ENCODE results near the gene RBM28.
"Not testable (repeated sequence)": the region's sequence is repeated elsewhere in the genome, so short reads cannot be mapped to it uniquely, and the experiment has no call there.

RBM28 gene

DNA sequence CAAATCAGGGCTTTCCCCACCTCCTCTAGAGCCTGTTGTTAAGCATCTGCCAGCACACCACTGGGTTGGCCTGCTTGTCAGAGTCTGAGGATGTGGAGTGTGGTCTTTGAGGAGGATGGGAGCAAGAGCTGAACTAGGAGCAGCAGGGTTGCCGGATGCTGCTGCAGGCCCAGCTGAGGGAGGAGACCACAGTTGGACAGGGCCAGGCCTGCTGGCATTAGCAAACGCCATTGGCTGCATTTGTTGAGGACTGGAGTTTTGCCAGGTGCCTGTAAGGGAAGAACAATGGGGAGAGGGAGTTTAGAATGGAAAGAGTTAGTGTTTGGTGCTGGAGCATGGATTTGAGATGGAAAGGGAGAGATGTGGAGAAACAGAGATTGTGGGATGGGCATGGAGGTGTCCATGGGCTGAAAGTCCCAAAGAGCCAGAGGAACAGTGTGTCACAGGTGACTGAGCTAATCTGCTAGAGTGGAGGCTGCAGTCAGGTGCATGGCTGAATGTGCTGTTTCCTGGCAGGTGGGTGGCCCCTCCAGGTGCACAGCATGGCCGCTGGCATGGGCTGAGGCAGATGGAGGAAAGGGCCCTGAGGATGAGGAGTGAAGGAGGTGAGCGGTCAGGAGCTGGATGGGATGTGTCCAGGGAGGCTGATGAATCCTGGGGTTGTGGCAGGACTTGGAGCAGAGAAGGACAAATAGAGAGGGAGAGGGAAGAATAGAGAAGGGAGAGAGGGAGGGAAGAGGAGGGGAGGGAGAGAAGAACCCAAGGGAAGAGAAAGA lies 61.9 kb downstream of the RBM28 start:
- DNase-seq (ENCODE audit: low read depth): no peak

DNA sequence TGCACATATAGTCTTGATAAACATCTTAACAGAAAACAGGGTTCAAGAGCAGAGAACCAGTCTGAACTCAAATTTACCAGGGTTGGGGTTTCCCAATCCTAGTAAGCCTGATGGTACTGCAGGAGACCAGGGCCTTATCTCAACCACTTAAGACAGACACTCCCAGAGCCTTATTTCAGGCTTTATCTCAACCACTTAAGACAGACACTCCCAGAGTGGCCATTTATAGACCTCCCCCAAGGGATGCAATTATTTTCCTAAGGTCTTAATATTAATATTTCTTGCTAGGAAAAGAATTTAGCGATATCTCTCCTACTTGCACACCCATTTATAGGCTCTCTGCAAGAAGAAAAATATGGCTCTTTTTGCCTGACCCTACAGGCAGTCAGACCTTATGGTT lies 63.3 kb downstream of the RBM28 start:
- DNase-seq (ENCODE audit: low read depth): not testable (repeated sequence)

DNA sequence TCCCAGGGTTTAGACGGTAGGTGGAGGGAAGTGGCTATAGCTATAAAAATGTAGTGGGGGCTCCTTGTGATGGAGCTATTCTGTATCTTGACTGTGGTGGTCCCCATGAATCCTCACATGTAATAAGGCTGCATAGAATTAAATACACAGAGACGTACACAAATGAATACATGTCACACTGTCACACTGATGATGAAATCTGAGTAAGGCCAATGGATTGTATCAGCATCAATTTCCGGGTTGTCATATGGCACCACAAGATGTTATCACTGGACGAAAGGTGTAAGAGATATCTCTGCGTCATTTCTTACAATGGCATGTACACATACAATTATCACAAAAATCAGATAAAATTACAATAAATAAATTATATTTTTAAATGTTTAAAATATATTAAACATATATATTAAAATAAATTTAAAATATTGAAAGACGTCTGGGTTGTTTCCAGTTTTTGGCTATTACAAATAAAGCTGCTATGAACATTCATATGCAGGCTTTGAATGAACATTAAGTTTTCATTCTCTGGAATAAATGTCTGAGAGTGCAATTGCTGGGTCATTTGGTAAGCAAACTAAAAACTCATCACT lies 64.5 kb downstream of the RBM28 start:
- no peak for DNase-seq (ENCODE audit: low read depth)

DNA sequence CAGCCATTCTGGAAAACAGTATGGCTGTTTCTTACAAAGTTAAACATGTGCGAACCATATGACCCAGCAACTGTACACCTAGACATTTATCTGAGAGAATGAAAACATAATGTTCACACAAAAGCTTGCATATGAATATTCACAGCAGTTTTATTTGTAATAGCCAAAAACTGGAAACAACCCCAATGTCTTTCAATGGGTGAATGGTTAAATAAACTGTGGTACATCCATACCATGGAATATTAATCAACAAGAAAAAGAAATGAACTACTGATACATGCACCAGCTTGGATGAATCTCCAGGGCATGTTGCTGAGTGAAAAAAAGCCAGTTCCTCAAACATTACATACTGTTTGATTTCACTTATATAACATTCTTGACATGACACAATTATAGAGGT lies 65.3 kb downstream of the RBM28 start:
- DNase-seq (ENCODE audit: low read depth): no peak

DNA sequence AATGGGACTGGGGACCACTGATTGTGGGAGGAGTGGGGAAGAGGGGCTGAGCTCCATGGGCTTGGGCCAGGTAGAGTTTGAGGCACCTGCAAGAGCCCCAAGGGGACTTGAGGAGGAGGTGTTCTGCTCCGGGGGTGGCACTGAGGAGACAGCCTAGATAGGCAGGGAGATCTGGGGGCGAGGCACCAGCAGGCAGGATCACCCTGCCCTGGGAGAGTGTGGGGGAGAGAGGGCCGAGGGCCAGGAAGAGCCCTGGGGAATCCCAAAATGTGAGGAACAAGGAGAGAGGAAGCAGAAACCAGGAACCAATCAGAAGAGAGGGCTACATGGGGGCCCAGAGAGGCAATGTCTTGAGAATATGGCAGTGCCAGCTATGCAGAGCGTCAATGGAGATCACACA lies 68.0 kb downstream of the RBM28 start:
- DNase-seq (ENCODE audit: low read depth): no peak

DNA sequence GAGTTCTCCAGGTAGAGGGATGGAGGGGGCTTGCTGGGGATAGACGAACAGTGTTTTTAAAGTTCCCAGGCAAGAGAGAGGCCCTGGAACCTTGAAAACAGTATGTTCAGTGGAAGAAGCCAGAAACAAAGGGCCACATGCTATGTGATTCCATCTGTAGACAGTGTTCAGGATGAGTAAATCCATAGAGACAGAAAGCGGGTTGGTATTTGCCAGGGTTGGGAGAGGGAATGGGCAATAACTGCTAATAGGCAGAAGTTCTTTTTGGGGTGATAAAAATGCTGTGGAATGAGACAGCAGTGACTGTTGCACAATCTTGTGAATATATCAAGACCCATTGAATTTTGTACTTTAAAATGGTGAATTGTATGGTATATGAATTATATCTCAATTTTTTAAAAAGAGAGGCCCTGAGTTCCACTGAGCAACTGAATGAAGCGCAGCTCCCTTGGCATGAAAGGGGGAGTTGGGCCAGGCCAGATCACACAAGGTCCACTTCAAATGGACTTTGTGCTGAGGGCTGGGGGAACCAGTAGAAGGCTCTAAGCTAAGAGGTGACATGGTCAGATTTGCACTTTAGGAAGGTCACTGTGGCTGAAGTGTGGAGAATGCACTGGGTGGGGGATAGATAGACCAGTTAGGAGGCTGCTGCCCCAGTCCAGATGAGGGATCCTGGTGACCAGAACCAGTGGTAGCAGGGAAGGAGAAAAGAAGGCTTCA lies 68.7 kb downstream of the RBM28 start:
- DNase-seq (ENCODE audit: low read depth): no peak

DNA sequence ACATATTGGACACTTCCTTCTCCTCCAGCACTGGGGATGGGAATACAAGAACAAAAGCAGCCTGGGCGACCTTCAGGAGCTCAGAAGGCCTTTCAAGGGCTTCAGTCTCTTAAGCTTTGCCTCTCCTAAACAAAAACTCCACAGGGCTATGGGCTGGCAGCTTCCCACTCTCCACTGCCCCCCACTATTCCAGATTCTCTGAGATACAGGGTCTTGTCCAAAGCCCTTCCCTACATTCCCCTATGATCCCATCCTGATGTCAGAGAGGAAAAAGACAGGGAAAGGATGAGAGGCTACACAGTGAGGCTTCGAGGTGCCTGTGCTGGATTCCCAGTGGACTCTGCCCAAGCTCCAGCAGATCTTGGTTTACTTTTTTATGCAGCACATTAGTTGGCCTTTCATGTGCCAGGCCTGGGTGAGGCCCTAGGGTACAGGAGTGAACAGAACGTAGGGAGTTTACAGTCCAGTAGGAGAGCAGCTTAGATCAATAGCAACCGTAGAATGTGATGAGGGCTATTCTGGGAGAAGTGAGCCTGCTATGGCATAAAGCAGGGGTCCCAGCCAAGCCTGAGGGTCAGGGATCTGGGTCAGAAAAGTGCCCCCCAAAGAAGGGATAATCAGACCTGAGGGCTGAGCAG lies 69.3 kb downstream of the RBM28 start:
- DNase-seq (ENCODE audit: low read depth): no peak

DNA sequence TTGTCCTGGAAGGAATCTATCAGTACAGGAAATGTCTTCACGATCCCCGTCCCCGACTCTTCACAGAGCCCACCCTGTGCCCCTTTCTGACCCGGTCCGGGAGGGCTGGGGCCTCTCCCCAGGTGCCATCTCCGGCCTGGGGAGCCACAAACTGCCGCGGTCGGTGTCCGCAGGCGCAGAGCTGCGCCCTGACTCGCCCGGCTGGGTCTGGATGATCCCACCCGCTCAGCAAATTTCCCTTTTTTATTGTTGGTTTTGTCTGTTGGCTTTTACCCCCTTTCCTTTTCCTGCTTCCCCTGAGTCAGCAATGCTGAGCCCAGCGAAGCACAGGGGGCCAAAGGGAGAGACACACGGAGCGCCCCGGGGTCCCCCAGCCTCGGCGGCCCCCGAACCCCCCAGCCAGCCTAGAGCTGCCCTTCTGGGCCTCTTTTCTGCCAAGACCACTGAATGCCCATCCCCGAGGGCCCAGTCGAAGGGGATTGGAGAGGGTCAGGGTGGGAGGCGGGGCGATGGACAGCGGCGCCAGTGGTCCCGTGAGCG lies 71.7 kb downstream of the RBM28 start:
- DNase-seq (ENCODE audit: low read depth): no peak

DNA sequence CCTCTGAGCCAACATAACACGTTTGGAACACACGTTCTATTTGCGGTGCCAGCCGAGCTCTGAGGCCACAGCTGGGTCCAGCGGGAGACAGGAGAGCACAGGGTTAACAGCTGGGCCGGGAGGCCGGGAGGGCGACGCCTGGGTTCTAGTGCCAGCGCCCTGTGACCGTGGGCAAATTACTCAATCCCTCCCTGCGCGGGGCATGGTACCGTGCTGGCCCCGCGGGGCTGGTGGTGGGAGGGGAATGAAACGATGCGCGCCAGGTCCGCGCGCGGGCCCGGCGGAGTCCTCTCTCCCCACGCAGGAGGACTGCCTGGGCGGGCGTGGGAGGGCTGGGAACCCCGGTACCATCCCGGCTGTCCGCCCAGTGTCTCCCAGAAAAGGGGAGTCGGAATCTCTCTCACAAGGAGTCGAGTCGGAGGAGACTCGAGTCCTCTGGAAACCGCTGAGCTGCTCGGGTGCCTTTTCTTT lies 72.2 kb downstream of the RBM28 start:
- DNase-seq (ENCODE audit: low read depth): no peak

DNA sequence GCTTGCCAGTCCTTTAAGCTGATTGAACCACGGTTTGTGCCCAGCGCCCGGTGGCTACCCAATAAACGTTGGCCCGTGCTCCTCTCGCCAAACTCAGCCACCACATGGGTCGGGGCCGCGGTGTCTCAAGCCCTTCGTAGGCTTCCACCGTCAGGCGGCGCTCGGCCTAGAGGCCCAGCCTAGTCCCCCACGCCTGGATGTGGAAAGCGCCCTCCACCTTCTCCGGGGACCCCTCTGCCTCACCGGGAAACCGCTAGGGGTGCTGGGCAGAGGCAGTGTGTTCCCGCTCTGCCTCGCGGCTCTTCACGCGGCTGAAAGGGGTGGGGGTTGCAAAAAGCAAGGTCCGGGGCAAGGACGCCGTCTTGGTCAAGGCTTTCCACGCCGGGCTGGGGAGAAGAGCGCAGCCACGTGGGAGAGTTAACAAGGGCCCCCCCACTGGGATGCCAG lies 72.9 kb downstream of the RBM28 start:
- DNase-seq (ENCODE audit: low read depth): no peak

DNA sequence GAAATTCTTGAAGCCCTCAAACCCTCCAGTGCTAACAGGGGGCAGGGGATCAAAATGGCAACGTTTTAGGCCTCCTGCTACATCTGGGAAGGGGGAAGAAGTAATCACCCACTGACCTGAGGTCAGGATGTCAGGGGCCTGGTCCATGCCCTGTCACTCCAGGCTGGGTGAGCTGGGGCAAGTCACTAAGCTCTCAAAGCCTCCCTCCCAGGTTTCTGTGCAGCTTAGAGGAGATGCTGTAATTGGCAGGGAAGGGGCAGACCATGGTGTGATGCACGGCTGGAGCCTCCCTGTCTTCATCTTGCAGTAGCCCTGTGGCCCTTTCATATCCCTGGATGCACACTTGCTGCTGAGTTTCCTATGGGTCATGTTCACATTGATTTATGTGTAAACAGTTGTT lies 75.5 kb downstream of the RBM28 start:
- DNase-seq (ENCODE audit: low read depth): no peak

DNA sequence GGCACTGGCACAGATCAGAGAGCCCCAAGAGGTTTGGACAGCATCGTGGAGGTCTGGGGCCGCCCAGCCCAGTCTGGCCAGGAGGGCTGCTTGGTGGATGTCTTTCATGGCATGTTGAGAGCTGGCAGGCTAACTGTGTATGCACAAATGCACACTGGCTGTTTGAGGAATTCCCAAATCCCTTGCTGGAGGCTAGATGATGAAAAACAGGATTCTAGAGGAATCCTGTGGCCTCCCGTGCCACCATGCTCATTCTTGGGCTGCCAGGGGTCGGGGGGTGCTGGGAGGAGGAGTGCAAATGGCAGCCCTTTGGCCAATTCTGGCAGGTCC lies 76.1 kb downstream of the RBM28 start:
- DNase-seq (ENCODE audit: low read depth): no peak

DNA sequence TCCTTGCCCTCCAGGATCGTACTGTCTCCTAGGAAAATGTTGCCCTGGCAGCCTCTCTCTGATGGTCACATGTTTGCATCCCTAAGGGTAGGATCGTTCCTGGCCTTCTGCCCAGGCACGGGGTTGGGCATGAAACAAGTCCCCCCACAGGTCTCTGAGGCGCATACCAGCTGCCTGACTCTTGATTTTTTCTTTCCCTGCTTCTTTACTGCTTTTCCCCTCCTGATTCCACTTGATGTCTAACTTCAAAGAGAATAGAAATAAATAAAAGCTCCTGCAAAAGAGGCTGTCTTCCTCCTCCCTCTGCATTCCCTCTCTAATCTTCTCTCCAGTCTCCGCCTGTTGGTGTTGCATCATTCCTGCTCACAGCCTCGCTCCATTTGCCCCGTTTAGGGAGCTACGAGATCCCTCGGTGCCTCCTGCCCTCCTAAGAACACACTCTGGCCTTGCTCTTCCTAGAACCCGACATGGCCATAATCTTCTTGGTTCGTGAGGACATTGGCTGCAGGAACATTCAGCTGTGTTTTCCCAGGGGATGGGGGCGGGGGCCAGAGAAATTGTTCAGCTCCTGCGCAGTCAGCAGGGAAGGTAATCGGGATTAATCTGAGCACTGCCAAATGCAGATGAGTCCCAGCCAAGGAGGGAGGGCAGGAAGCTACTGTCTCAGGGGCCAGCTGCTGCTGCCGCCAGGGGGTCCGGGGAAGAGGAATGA lies 76.7 kb downstream of the RBM28 start:
- DNase-seq (ENCODE audit: low read depth): no peak

DNA sequence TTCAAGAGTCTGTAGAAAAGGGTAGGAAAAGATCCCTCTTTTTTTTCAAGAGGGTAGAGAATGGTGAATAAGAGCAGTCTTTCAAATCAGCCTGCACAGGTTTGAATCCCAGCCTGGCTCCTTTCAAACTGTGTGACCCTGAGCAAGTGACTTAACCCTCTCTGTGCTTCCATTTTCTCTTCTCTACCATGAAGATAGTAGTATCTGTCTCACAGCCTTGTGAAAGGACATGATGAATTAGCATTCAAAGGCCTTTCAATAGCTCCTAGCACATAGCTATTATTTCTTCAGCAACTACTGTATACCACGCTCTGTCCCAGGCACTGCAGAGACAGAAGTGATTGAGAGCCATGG lies 77.2 kb downstream of the RBM28 start:
- DNase-seq (ENCODE audit: low read depth): no peak

DNA sequence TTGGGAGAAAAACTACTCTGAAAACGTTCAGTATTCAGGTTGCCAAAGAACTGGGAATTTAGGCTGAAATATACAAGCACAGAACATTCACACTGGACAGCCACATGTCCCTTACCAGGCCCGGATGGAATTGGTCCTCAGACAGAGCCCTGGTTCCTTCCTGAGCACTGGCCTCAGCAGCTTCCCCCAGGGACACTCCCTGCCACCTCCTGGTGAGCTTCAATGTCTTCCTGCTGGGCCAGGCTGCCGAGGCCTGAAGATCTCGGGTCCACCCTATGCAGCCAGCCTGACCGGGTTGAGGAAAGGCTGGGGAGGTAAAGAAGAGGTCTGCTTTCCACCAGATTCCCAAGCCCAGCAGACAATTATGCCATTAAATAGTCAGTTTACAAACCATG lies 77.8 kb downstream of the RBM28 start:
- DNase-seq (ENCODE audit: low read depth): no peak

DNA sequence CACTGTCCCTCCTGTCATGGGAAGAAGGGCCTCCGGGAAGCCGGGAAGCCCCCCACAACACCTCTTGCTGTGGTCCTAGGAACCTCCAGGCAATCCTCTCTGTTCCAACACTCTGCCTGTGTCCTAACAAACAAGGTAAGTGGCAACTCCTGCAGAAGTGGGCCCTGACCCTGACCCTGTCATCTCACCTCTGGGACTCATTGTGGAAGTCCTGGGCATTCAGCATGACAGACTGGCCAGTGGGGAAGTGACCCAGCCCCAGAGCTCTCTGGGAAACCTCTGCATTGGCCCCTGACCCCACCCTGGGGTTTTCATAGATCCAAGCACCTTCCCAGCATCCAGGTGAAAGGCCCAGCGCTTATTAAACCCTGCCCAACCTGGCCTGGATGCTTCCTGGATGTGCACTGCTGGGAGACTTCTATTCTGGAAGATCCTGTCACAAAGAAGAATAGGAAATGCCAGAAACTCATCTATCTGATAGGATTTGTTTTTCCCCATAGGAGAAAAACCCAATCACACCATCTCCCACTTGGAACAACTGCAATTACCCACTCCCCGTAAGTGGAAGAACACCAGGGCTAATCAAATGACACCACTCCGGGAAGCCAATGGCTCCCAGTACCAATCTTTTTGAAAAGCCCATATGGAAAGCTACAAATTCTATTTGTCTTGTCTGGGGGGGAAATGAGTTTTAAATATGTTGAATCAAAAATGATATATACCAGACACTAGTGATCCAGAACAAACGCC lies 78.4 kb downstream of the RBM28 start:
- DNase-seq (ENCODE audit: low read depth): no peak

DNA sequence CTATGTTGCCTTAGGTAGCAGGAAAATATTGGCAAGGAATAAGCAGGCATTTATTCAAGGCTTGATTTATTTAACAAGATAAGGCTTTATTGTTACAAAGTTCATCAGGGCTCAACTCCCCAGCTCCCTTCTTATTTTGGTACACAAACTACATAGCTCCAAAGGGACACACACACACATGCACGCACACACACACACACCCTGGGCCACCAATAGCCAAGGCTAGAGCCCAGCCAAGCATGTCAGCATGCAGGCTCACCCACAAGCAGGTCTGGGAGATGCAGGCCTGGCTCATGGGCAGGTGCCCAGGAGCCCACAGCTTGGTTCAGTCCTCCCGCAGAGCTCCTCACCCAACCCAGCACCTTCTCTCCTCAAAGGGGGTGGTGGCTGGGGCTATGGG lies 79.2 kb downstream of the RBM28 start:
- DNase-seq (ENCODE audit: low read depth): no peak

DNA sequence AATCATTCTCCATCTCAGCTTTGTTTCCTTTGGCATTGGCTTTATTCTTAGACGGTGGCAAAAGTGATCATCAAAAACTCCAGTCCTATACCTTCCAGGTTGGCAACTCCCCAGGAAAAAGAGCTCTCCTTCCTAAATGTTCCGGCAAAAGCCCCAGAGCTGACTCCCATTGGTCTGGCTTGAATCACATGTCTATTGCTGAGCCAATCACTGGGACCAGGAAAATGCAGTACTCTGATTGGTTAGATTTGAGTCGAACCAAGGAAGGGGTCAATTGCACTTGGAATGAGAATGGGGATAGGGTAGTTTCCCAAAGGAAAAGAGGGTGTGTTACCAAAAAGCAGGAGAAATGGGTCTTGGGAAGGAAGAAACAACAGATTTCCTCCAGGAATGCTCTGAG lies 80.3 kb downstream of the RBM28 start:
- no peak for DNase-seq (ENCODE audit: low read depth)

DNA sequence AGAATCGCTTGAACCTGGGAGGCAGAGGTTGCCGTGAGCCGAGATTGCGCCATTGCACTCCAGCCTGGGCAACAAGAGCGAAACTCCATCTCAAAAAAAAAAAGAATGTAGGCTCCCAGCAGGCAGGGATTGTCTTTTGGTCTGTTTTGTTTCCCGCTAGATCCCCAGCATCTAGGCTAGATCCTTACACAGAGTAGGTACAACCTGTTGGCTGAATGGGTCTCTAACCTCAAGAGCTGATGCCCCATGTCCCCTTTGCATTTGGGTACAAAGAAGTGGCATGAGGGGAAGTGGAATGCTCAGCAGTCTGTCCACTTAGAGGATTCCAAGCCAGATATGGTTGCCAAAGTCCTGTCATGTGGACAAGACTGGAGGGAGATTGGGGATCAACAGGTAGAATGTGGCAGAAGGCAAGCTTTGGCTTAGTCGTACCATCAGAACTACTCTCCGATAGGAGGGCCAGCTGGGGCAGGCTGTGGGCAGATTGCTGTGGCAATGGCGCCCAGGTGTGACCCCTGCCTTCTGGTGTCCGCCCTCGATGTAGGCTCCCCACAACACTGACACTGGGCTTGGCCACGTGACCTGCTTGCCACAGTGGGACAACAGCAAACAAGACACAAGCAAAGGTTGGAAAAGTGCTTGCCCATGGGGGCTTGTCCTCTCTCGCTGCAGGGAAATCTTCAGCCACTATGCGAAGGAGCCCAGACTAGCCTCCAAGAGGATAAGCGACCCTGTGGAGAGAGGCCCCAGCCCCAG lies 81.3 kb downstream of the RBM28 start:
- DNase-seq (ENCODE audit: low read depth): no peak

DNA sequence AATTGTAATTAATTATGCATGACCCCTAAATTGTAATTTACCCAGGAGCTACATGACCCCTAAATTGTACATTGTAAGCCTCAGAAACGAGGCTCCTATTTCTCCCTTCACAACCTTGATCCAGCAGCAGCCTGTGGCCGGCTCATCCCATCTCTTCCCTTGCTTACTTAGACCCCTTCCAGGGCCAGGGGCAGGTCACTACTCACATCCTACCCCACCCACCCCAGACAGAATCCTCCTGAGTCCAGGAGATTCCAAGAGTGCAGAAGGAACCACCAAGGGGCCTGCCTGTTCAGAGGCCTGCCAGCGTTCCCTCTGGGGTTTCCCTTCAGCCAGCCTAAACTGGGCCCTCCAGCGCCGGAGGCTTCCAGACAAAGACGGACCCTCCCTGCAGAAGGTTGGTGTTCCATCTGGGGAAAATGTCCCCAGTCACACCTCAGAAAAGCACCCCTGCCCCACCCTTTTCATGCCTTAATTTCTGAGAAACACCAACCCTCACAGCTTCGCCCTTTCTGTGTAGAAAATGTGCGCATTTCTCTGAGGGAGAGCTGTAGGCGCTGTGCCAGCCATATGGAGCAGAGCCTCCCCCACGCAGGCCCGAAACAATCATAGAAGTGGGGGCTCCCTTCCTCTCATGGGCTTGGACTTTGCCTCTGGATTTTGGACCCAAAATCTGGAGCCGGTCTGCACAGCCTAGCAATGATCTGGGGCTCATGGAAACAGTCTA lies 83.5 kb downstream of the RBM28 start:
- no peak for DNase-seq (ENCODE audit: low read depth)

Measured in stimulated activated CD8-positive, alpha-beta memory T cell treated with anti-CD3 and anti-CD28 coated beads, Interleukin-7, amount 100 ng/mL, for 24 hours (primary cell).